Stomach (tissue), 9 donors: ENCODE results near the gene GAS1. TPM values are rescaled to one million over a fixed set of nuclear protein-coding genes. Genes with fewer than 3 reads are reported as not detected.

Experiments used
- DNase-seq, 2 donors: peaks; one replicate each; pipeline versions ENCODE4 v3.0.0 to v3.0.0-alpha.2; 2013 to 2019
- H3K27ac ChIP-seq, 5 donors: fragments of 200-600 bp in 4 of 5; sonication (generic) in 4 of 5; one replicate each; pipeline ENCODE4 v1.5.1; 2013 to 2019; ENCODE audit warnings: mild to moderate bottlenecking in 1 of 5, moderate library complexity in 1 of 5
- H3K27me3 ChIP-seq, 3 donors: fragments of 200-600 bp; sonication (generic); one replicate each; pipeline ENCODE4 v1.5.1; 2017 to 2019; ENCODE audit warnings: mixed run types in 1 of 3
- H3K36me3 ChIP-seq, 4 donors: fragments of 200-600 bp; sonication (generic); 1 replicate in 3 of 4; 2 replicates in 1 of 4; pipeline ENCODE4 v1.5.1; 2016 to 2019
- H3K4me1 ChIP-seq, 4 donors: fragments of 200-600 bp; sonication (generic); one replicate each; pipeline ENCODE4 v1.5.1; 2016 to 2019
- H3K4me3 ChIP-seq, 4 donors: fragments of 200-600 bp; sonication (generic) in 3 of 4; one replicate each; pipeline ENCODE4 v1.5.1; 2016 to 2019; ENCODE audit warnings: mild to moderate bottlenecking in 1 of 4
- H3K9me3 ChIP-seq, 4 donors: fragments of 200-600 bp; sonication (generic); one replicate each; pipeline ENCODE4 v1.5.1; 2016 to 2019
- CTCF ChIP-seq, 7 experiments: fragments of 450-650 bp in 4 of 7; fragments of 200-600 bp in 3 of 7; sonication (generic) in 3 of 7; IDR thresholded peaks; one replicate each; pipeline ENCODE4 v1.5.1; 2016 to 2019; ENCODE audit warnings: antibody characterized with exemption in 7 of 7, control low read depth in 2 of 7, mild to moderate bottlenecking in 1 of 7
- EP300 ChIP-seq: sonication (generic); formaldehyde crosslinking; IDR thresholded peaks from one replicate; pipeline ENCODE4 v1.6.1; 2017; ENCODE audit warnings: antibody characterized with exemption
- POLR2A ChIP-seq, 4 donors: fragments of 450-650 bp; IDR thresholded peaks; one replicate each; pipeline ENCODE4 v1.6.1; 2016; ENCODE audit warnings: antibody characterized with exemption in 4 of 4, control low read depth in 2 of 4, mild to moderate bottlenecking in 1 of 4, moderate library complexity in 1 of 4
- POLR2AphosphoS5 ChIP-seq, 3 donors: sonication (generic); formaldehyde crosslinking; IDR thresholded peaks; one replicate each; pipeline ENCODE4 v1.6.1; 2016; ENCODE audit warnings: antibody characterized with exemption in 3 of 3
- WGBS, 5 donors: extraction: QIAGEN DNeasy Blood & Tissue Kit in 3 of 5; methylation state at CpG; one replicate each; pipeline versions ENCODE4 v1.1.5 to v1.1.7; 2013 to 2018; 5-methylcytosine and 5-hydroxymethylcytosine counted together
- intact Hi-C: fragments of 100-400 bp; cut with DNase I; formaldehyde crosslinking; loops from one replicate; pipeline ENCODE4 v1.15.1; 2023; ENCODE audit warnings: low total_unique reads
- polyA plus RNA-seq, 3 donors: library from polyadenylated mRNA; stranded (reverse); fragments of 200-250 nt; gene quantifications; one replicate each; pipeline ENCODE4 v1.2.3, GENCODE V29; 2013
- total RNA-seq, 5 donors: library from RNA; depleted of rRNA; stranded (reverse); fragments of >200 nt; gene quantifications; one replicate each; pipeline versions ENCODE4 v1.1.0 to v1.2.3, GENCODE V29; 2014 to 2016
- donor health status: healthy with polysubstance abuse.
- donor health status: Bipolar disorder and iron deficiency.
- donor health status: healthy.

The GAS1 gene
- total and polyA plus RNA-seq, 8 donors, result 0.87 to 103 (median 27.5) TPM

- Histone ChIP-seq H3K4me3 (no peak overlapping the region), H3K4me1 (peaks cover 0 to 15% (median 0%) of the 10 kb centered on the region in 4 donors), H3K27ac (no peak overlapping the region), H3K27me3 (no peaks in the 10 kb centered on the region), H3K9me3 (no peaks in the 10 kb centered on the region), H3K36me3 (no peaks in the 10 kb centered on the region)
- DNase-seq, result no peak
- intact Hi-C loops, result no loop called here
- TF ChIP-seq CTCF (IDR thresholded peaks at IDR 0.05), result no peak
Observed at GRCh38 chr9:86971742-86972141, 24.4 kb upstream of the GAS1 start.

GRCh38 chr9:86968258-86968920, 21.1 kb upstream of the GAS1 start:
- Histone ChIP-seq H3K36me3 (no peaks in the 10 kb centered on the region), H3K4me3 (no peak overlapping the region), H3K27me3 (no peaks in the 10 kb centered on the region), H3K27ac (no peak overlapping the region), H3K9me3 (no peaks in the 10 kb centered on the region), H3K4me1 (peaks cover 0 to 22% (median 5%) of the 10 kb centered on the region in 4 donors)
- no peak for TF ChIP-seq EP300
- TF ChIP-seq CTCF (IDR thresholded peaks at IDR 0.05), result no peak
- TF ChIP-seq POLR2A (IDR thresholded peaks at IDR 0.05), result no peak
- no peak for TF ChIP-seq POLR2AphosphoS5 (IDR thresholded peaks at IDR 0.05)
- WGBS, 5 donors, result 83 to 89% (median 86%) methylated on average over 8 of the region's 8 CpGs
- intact Hi-C loops, result no loop called here
- no peak for DNase-seq

GRCh38 chr9:86966852-86967511, 19.7 kb upstream of the GAS1 start:
- no peaks in the 10 kb centered on the region for H3K9me3 ChIP-seq
- peak overlapping the region in 3 of 5 donors; percentile 15 to 67 (median 52) for H3K27ac ChIP-seq
- no peak overlapping the region for H3K4me3 ChIP-seq
- DNase-seq, result peak in 1 of 2 donors; percentile 32
- TF ChIP-seq EP300 (no peak), CTCF (IDR thresholded peaks at IDR 0.05) (no peak), POLR2A (IDR thresholded peaks at IDR 0.05) (no peak), POLR2AphosphoS5 (IDR thresholded peaks at IDR 0.05) (no peak)
- no peaks in the 10 kb centered on the region for H3K27me3 ChIP-seq
- intact Hi-C loops, result no loop called here
- no peaks in the 10 kb centered on the region for H3K36me3 ChIP-seq
- H3K4me1 ChIP-seq, result peaks cover 0 to 34% (median 13%) of the 10 kb centered on the region in 4 donors
- WGBS, 5 donors, result 58 to 70% (median 66%) methylated on average over 10 of the region's 10 CpGs

GRCh38 chr9:86965636-86966395, 18.5 kb upstream of the GAS1 start:
- no peak overlapping the region for H3K4me3 ChIP-seq
- peak overlapping the region in 4 of 5 donors; percentile 15 to 67 (median 45) for H3K27ac ChIP-seq

More at GRCh38 chr9:86965636-86966395, 18.5 kb upstream of the GAS1 start:
- Histone ChIP-seq H3K36me3 (no peaks in the 10 kb centered on the region), H3K4me1 (peaks cover 0 to 34% (median 13%) of the 10 kb centered on the region in 4 donors), H3K9me3 (no peaks in the 10 kb centered on the region), H3K27me3 (no peaks in the 10 kb centered on the region)
- TF ChIP-seq CTCF (IDR thresholded peaks at IDR 0.05) (no peak), POLR2A (IDR thresholded peaks at IDR 0.05) (no peak), EP300 (no peak), POLR2AphosphoS5 (IDR thresholded peaks at IDR 0.05) (no peak)
- peak in 1 of 2 donors; percentile 67 for DNase-seq
- WGBS, 5 donors, result 55 to 73% (median 64%) methylated on average over 5 of the region's 5 CpGs
- intact Hi-C loops, result no loop called here
